ENCODE results near the gene TBC1D3.
"Not testable (repeated sequence)": the region's sequence is repeated elsewhere in the genome, so short reads cannot be mapped to it uniquely, and the experiment has no call there.

Gene TBC1D3

DNA sequence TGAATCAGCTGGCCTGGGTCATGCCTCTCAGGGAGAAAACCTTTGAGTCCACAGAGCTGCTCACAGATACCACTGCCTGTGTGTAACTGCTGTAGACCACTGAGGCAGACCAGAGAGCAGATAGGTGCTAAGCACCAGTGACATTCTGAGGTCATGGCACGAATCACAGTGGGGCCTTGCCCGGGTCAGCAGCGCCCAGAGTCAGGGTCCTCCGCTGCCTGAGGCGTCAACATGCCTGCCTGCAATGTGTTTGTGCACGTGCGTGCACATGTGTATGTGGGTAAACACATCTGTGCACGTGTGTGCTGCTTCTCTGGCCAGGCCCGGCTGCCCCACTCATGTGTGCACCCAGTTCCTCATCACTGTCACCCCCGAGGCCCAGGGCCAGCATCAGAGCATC, at the start of gene TBC1D3:
TBC1D3 (minus strand) TSS at position 101 of the 400 bp plus-strand sequence. CDS start 1,526 bp downstream, outside the sequence.
- not testable (repeated sequence) for H3K4me2 ChIP-seq; H3K4me3 ChIP-seq (IDR thresholded peaks at IDR 0.05; ENCODE audit: insufficient read depth, low read depth, low read length); H2AFZ ChIP-seq (ENCODE audit: low read depth); H3K27me3 ChIP-seq (ENCODE audit: insufficient read depth, low read depth); H4K20me1 ChIP-seq (ENCODE audit: insufficient read depth); H3K4me1 ChIP-seq (ENCODE audit: low read depth, poor library complexity, severe bottlenecking); H3K36me3 ChIP-seq (ENCODE audit: insufficient read depth); H3K79me2 ChIP-seq (ENCODE audit: insufficient read depth, low read depth); H3K27ac ChIP-seq; H3K9ac ChIP-seq

DNA sequence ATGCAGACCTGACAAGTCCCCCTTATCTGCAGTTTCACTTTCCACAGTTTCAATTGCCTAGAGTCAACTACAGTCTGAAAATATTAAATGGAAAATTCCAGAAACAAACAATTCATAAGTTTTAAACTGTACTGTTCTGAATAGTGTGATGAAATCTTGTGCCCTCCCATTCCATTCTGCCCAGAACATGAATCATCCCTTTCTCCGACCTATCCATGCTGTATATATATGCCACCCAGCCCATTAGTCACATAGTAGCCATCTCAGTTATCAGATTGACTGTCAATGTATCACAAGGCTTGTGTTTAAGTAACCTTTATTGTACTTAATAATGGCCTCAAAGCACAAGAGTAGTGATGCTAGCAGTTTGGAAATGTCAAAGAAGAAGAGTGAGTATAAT, 40.4 kb upstream of the TBC1D3 start:
- H4K20me1 ChIP-seq (ENCODE audit: insufficient read depth); H3K36me3 ChIP-seq (ENCODE audit: insufficient read depth); H2AFZ ChIP-seq (ENCODE audit: low read depth); H3K4me2 ChIP-seq; H3K27ac ChIP-seq; H3K4me1 ChIP-seq (ENCODE audit: low read depth, poor library complexity, severe bottlenecking); H3K9ac ChIP-seq; H3K4me3 ChIP-seq (IDR thresholded peaks at IDR 0.05; ENCODE audit: insufficient read depth, low read depth, low read length); H3K27me3 ChIP-seq (ENCODE audit: insufficient read depth, low read depth); H3K79me2 ChIP-seq (ENCODE audit: insufficient read depth, low read depth): not testable (repeated sequence)

DNA sequence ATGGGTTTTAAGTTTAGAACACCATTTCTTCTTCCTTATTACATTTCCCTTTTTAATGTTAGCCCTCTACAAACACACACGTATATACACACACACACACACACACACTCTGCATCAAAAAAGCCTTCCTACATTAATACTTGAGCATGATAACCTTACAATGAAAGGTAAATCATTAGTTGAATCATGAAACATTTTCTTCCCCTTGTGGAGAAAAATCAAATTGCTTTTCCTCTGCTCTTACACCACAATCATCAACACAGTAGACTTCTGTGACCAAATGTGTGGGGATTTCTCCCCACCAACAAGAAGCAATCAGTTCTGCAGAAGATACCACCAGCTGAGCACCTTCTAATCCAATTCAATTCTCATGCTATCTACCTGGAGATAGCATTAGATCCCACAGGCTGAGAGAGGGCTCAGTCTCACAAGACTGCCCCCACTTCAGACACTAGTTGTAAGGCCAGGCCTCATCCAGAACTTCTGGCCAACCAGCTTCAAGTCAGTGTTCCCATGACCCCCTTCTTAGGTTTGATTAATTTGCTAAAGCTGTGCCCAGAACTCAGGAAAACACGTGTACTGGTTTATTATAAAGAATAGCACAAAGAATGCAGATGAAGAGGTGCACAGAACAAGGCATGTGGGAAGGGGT, 33.6 kb upstream of the TBC1D3 start:
- not testable (repeated sequence) for H3K4me1 ChIP-seq (ENCODE audit: low read depth, poor library complexity, severe bottlenecking); H3K79me2 ChIP-seq (ENCODE audit: insufficient read depth, low read depth); H3K9ac ChIP-seq; H4K20me1 ChIP-seq (ENCODE audit: insufficient read depth); H2AFZ ChIP-seq (ENCODE audit: low read depth); H3K4me2 ChIP-seq; H3K27me3 ChIP-seq (ENCODE audit: insufficient read depth, low read depth); H3K36me3 ChIP-seq (ENCODE audit: insufficient read depth); H3K27ac ChIP-seq; H3K4me3 ChIP-seq (IDR thresholded peaks at IDR 0.05; ENCODE audit: insufficient read depth, low read depth, low read length)

DNA sequence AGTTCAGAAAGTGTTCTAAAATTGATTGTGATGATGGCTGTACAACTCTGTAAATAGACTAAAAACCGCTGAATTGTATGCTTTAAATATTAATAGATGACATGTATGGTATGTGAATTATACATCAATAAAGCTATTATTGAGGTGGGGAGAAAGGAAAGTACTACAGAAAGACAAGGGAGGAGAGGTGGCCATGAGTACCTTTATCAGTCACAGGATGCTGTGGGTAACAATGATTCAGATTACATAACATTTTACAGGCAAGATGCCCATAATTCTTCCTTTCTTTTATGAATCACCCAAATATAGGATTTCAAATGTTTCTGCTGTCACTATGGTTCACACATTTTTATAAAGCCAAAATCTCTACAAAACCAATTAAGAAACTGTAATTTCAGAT, 28.5 kb upstream of the TBC1D3 start:
- not testable (repeated sequence) for H2AFZ ChIP-seq (ENCODE audit: low read depth); H3K27ac ChIP-seq; H3K4me1 ChIP-seq (ENCODE audit: low read depth, poor library complexity, severe bottlenecking); H3K27me3 ChIP-seq (ENCODE audit: insufficient read depth, low read depth); H3K36me3 ChIP-seq (ENCODE audit: insufficient read depth); H3K4me3 ChIP-seq (IDR thresholded peaks at IDR 0.05; ENCODE audit: insufficient read depth, low read depth, low read length); H3K9ac ChIP-seq; H3K79me2 ChIP-seq (ENCODE audit: insufficient read depth, low read depth); H3K4me2 ChIP-seq; H4K20me1 ChIP-seq (ENCODE audit: insufficient read depth)

DNA sequence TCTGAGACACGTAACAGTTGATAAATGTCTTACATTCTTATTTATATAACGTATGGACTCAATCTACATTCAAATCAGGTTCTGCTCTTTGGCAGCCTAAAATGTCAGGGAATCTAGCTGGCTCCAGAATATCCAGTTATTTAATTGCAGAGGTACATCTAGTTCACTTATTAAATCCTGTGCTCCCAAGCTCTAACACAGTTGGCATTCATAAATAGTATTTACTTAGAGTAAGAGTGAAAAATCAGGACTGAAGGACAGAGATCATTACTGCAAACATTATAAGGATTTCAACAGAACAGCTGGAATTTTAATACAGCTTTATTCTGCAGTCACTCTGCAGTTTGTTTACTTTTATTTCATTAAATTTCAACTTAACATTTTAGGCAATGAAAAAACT, 7.9 kb upstream of the TBC1D3 start:
- H3K4me1 ChIP-seq (ENCODE audit: low read depth, poor library complexity, severe bottlenecking); H3K27ac ChIP-seq; H2AFZ ChIP-seq (ENCODE audit: low read depth); H3K27me3 ChIP-seq (ENCODE audit: insufficient read depth, low read depth); H4K20me1 ChIP-seq (ENCODE audit: insufficient read depth); H3K4me3 ChIP-seq (IDR thresholded peaks at IDR 0.05; ENCODE audit: insufficient read depth, low read depth, low read length); H3K36me3 ChIP-seq (ENCODE audit: insufficient read depth); H3K79me2 ChIP-seq (ENCODE audit: insufficient read depth, low read depth); H3K9ac ChIP-seq; H3K4me2 ChIP-seq: not testable (repeated sequence)

DNA sequence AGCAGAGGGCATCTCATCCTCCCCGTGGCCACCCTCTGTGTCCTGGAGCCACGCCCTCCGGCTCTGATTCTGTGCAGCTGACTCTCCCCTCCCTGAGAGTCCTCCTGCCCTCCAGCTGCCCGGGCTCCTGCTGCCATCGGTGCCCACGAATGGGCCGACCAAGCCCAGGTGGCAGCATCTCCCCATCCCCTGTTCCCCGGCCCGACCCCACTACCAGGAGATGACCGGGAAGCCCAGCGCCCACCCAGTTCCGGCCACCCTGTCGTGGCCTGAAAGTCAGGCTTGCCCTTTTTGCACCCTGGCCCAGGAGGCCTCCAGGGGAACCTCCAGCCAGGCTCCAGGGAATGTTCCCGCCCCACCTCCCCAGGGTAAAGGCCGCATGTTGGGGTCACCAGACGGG, 57.5 kb downstream of the TBC1D3 start:
- not testable (repeated sequence) for H3K4me3 ChIP-seq (IDR thresholded peaks at IDR 0.05; ENCODE audit: insufficient read depth, low read depth, low read length); H3K27me3 ChIP-seq (ENCODE audit: insufficient read depth, low read depth); H3K4me1 ChIP-seq (ENCODE audit: low read depth, poor library complexity, severe bottlenecking); H3K4me2 ChIP-seq; H3K79me2 ChIP-seq (ENCODE audit: insufficient read depth, low read depth); H3K9ac ChIP-seq; H3K36me3 ChIP-seq (ENCODE audit: insufficient read depth); H2AFZ ChIP-seq (ENCODE audit: low read depth); H4K20me1 ChIP-seq (ENCODE audit: insufficient read depth); H3K27ac ChIP-seq

Measured in KMS-11 (cell line).